ENCODE data around the gene PBXIP1. TPM values are rescaled to one million over a fixed set of nuclear protein-coding genes. Genes with fewer than 3 reads are reported as not detected.

The PBXIP1 gene
- total RNA-seq, 4 donors from 2014 or later: 205 to 371 (median 283) TPM

DNA sequence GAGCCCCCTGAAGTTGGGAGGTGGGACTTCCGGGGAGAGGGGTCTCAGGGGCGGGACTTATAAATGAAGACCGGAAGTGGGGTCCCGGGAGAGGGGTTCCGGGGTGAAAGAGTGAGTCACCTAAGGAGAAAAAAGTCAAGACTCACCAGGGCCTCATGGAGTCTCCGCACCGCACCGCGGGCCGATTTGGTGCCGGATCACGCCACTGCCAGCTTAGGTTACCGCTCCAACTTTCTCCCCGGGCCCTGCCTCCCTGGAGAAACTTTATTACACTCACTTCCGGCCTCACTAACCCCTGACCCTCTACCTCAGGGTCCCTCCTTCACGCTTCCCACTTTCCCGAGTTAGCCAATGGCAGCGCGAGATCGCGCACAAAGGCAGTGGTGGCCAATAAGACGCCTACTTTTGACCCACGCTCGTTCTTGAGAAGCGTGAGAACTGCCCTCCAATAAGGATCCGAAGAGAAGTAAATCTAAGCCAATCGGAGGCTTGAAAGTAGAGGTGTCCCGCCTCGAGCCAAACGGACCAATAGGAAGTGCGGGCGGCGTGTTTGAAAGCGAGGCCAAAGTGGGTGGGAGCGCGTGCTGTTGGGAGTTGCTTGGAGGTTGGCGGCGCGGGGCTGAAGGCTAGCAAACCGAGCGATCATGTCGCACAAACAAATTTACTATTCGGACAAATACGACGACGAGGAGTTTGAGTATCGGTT is 18.4 kb upstream of the PBXIP1 start, which contains the start of gene CKS1B:
Gene CKS1B (plus strand): TSS at position 580 of the 706 bp plus-strand sequence. CDS start 65 bp downstream, at position 645.
- ATAC-seq: peak; percentile 88
- peak within 1 kb of the TSS; percentile 73 to 80 for H3K4me3 ChIP-seq
- H3K27ac ChIP-seq: peak within 1 kb of the TSS; percentile 95 to 99 (median 99)
- peaks cover 2 to 60% (median 30%) of the 10 kb centered on the region in 3 donors for H3K4me1 ChIP-seq
- no peaks in the 10 kb centered on the region for H3K9me3 ChIP-seq
- peaks cover 0 to 2% of the 10 kb centered on the region in 2 donors for H3K36me3 ChIP-seq
- TF ChIP-seq POLR2A (IDR thresholded peaks at IDR 0.05) (peak; percentile 71), EP300 (IDR thresholded peaks at IDR 0.05) (no peak), POLR2AphosphoS5 (IDR thresholded peaks at IDR 0.05) (peak; percentile 74)
- TF ChIP-seq, protein P1, sequence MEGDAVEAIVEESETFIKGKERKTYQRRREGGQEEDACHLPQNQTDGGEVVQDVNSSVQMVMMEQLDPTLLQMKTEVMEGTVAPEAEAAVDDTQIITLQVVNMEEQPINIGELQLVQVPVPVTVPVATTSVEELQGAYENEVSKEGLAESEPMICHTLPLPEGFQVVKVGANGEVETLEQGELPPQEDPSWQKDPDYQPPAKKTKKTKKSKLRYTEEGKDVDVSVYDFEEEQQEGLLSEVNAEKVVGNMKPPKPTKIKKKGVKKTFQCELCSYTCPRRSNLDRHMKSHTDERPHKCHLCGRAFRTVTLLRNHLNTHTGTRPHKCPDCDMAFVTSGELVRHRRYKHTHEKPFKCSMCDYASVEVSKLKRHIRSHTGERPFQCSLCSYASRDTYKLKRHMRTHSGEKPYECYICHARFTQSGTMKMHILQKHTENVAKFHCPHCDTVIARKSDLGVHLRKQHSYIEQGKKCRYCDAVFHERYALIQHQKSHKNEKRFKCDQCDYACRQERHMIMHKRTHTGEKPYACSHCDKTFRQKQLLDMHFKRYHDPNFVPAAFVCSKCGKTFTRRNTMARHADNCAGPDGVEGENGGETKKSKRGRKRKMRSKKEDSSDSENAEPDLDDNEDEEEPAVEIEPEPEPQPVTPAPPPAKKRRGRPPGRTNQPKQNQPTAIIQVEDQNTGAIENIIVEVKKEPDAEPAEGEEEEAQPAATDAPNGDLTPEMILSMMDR (IDR thresholded peaks at IDR 0.05): no peak
- 0 to 2% methylated on average over 22 to 46 of the region's 47 CpGs for WGBS, 2 donors (ENCODE audit: low coverage in 1 of 2)
- H3K27me3 ChIP-seq: no peaks in the 10 kb centered on the region

DNA sequence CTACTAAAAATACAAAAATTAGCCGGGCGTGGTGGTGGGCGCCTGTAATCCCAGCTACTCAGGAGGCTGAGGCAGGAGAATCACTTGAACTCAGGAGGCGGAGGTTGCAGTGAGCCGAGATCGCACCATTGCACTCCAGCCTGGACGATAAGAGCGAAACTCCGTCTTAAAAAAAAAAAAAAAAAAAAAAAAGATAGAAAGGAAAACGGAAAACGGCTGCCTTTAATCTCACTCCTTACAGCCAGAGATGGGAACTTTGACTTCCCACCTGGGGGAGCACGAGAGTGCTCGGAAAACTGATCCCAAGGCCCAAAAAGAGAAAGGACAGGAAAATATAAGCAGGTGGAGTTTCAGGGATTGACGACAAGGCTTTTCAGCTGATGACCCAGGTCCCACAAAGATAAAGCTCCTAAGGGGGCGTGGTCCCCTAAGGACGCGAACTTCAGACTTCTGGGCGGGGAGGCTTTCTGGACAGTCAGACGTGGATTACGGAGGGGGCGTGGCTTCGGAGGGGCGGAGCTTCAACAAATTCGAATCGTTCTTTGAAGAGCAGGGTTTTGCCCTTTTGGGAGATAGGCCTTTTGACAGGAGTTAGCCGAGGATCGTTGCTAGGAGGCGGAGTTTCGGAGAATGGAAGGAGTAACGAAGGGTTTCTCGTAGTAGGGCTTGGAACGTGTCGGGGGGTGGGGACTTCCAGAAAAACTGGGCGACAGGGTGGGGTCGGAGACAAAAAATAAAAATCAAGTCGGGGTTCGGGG is 17.6 kb upstream of the PBXIP1 start:
- H3K4me3 ChIP-seq: peak overlapping the region; percentile 73 to 80
- peak; percentile 35 for ATAC-seq
- peaks cover 0 to 4% of the 10 kb centered on the region in 2 donors for H3K36me3 ChIP-seq
- no peaks in the 10 kb centered on the region for H3K27me3 ChIP-seq
- TF ChIP-seq EP300 (IDR thresholded peaks at IDR 0.05) (no peak), POLR2AphosphoS5 (IDR thresholded peaks at IDR 0.05) (peak; percentile 65)
- TF ChIP-seq, protein P1 (IDR thresholded peaks at IDR 0.05): peak in 3 of 4 experiments; percentile 15 to 33 (median 32)
- H3K27ac ChIP-seq: peak overlapping the region; percentile 95 to 99 (median 99)
- H3K9me3 ChIP-seq: no peaks in the 10 kb centered on the region
- 4 to 7% methylated on average over 22 to 28 of the region's 37 CpGs for WGBS, 2 donors (ENCODE audit: low coverage in 1 of 2)
- H3K4me1 ChIP-seq: peaks cover 2 to 67% (median 34%) of the 10 kb centered on the region in 3 donors

DNA sequence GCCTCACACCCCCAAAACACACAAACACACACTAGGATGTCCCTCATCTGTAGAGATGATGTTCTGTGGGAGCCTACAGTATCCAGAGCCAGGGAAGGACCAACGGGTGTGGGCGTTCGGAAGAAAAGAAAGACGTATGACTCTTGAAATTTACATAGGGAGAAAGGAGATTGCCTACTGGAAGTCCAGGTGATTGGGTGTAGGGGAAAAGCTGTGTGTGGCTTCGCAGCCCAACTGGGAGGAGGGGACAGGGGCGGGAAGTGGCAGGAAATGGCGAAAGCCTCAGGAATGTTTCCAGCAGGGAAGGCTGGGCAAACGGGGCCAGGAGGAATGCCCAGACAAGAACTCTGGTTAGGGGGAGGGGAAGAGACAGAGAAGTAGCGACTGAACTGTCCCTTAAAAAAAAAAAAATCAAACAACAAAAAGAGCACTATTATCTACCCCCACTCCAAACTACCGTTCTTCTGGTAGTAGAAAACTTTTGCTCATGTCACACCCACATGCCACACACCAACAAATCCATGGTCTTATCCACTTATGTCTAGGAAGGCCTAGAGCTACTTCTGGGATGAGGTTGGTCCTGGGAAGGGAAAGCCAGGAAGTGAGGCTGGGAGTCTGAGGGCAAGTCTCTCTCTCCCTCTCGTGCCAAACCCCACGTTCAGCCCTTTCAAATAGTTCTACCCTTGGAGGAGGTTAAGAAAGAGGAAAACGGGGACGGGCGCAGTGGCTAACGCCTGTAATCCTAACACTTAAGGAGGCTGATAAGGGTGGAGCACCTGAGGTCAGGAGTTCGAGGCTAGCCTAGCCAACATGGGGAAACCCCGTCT is 16.8 kb upstream of the PBXIP1 start:
- H3K36me3 ChIP-seq: peaks cover 0 to 12% of the 10 kb centered on the region in 2 donors
- H3K9me3 ChIP-seq: no peaks in the 10 kb centered on the region
- WGBS, 2 donors (ENCODE audit: low coverage in 1 of 2): 13 to 35% methylated on average over 12 to 18 of the region's 18 CpGs
- peak overlapping the region; percentile 95 to 99 (median 99) for H3K27ac ChIP-seq
- peaks cover 2 to 75% (median 34%) of the 10 kb centered on the region in 3 donors for H3K4me1 ChIP-seq
- ATAC-seq: no peak
- no peak for TF ChIP-seq EP300 (IDR thresholded peaks at IDR 0.05)
- TF ChIP-seq, protein P1 (IDR thresholded peaks at IDR 0.05): no peak
- peak in 1 of 2 donors; percentile 39 for TF ChIP-seq POLR2A (IDR thresholded peaks at IDR 0.05)
- TF ChIP-seq POLR2AphosphoS5 (IDR thresholded peaks at IDR 0.05): peak; percentile 93
- H3K27me3 ChIP-seq: no peaks in the 10 kb centered on the region
- H3K4me3 ChIP-seq: peak overlapping the region in 1 of 2 donors; percentile 73

- TF ChIP-seq, protein P1 (IDR thresholded peaks at IDR 0.05): no peak
- TF ChIP-seq POLR2A (IDR thresholded peaks at IDR 0.05) (no peak), POLR2AphosphoS5 (IDR thresholded peaks at IDR 0.05) (no peak), EP300 (IDR thresholded peaks at IDR 0.05) (no peak)
- ATAC-seq: no peak
- no peaks in the 10 kb centered on the region for H3K27me3 ChIP-seq
- H3K9me3 ChIP-seq: no peaks in the 10 kb centered on the region
- H3K27ac ChIP-seq: peak overlapping the region; percentile 95 to 99 (median 99)
- H3K4me1 ChIP-seq: peaks cover 2 to 77% (median 34%) of the 10 kb centered on the region in 3 donors
- peaks cover 0 to 18% of the 10 kb centered on the region in 2 donors for H3K36me3 ChIP-seq
- H3K4me3 ChIP-seq: peak overlapping the region in 1 of 2 donors; percentile 73
- 25 to 64% methylated on average over 2 to 3 of the region's 3 CpGs for WGBS, 2 donors (ENCODE audit: low coverage in 1 of 2)
Observed at GRCh38 chr1:154972213-154972516, 16.3 kb upstream of the PBXIP1 start.
